ENCODE measurements around the gene FAF1. TPM values are rescaled to one million over a fixed set of nuclear protein-coding genes. Genes with fewer than 3 reads are reported as not detected.
"Not testable (repeated sequence)": the region's sequence is repeated elsewhere in the genome, so short reads cannot be mapped to it uniquely, and the experiment has no call there.

FAF1 gene
- total RNA-seq = 10 to 100 TPM; 64.5 to 73.1 TPM

DNA sequence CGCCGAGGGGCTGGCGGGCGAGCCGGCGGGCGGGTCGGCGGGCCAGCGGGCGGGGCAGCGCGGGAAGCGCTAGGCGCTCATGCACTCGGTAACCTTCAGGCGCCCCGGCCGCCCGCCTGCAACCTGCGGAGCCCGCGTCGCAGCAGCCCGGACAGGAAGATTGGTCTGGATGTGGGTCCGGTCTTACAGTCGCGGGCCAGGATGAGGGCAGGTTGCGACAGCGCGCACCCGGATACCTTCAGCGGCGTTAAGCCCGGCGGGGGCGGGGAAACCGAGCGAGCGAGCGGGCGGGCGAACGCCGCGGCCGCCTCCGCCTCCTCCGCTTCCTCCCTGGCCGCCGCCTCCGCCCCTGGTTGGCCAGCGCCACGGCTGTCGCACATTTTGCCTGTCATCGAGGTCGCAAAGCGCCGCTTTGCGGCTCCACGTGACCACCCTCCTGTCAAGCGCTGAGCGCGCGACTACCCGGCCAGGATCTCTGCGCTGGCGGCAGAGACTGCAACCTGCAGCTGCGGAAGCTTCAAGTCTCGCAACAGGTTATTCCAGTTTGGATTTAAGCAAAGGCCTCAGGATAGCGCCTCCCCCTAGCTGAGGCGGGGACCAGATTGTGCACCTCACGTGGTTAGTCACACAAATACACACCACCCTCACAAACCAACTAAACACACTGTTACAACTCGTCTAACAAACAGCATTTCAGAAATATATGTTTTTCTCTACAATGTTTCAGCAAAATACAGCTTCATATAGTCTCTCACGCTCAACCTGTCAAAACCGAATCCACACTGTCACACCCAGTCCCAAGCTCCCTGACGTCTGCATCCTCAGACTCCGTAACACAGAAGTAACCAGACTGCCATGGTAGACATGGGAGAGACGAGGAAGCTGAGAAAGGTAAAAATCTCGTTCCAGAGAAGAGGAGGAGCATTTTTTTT, at the start of gene FAF1:
TSS of gene FAF1 (minus strand) at position 355 of the 932 bp plus-strand sequence. CDS start 456 bp downstream, outside the sequence.
- ATAC-seq = peak; percentile 91
- intact Hi-C loops (cut with DNase I, micrococcal nuclease) = loop anchor here (1.0 to 2.0 kb wide), 6 partner anchors 8 to 1073 kb away; partner anchors contain the start of genes KTI12 (in 1 of the 2), NRDC (in 1 of the 2) and RNF11 (in 1 of the 2)
- Mint-ChIP-seq H3K36me3 (ENCODE audit: low read depth) (peaks cover 2% of the 10 kb centered on the region), H3K4me3 (peak within 1 kb of the TSS; percentile 80), H3K4me1 (peaks cover 24% of the 10 kb centered on the region), H3K27ac (peak within 1 kb of the TSS; percentile 96), H3K9me3 (ENCODE audit: low read depth) (no peaks in the 10 kb centered on the region), H3K27me3 (no peaks in the 10 kb centered on the region)
- DNase-seq = peak; percentile 98
- ChIA-PET CTCF (interaction anchor here (1.0 to 2.2 kb wide), 10 partner anchors 8 to 169 kb away, joined by 3 to 18 read pairs (median 4); partner anchors contain the start of gene CDKN2C), POLR2A (interaction anchor here (0.6 to 1.5 kb wide), 4 partner anchors 9 to 397 kb away, joined by 3 to 4 read pairs (median 3); partner anchors contain the start of gene CDKN2C)

DNA sequence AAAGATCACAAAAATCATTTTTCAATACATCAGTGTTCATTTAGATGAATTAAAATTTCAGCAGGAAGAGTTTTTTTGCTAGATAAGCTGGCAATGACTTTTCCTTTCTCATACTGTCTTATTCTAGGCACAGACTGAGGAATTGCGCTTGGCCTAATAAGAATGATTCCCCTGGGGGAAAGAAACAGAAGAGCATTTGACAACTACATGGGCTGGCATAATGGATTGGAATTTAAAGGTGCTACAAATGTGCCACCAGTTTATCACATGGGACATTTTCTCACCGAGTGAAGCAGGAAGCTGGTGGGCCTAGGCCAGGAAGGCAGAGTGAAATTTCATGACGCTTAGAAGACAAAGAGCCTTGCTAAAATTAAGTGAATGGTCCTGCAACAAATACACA, 49.3 kb upstream of the FAF1 start:
- Mint-ChIP-seq H3K36me3 (ENCODE audit: low read depth) (no peaks in the 10 kb centered on the region), H3K27me3 (peaks cover 4% of the 10 kb centered on the region), H3K4me3 (no peak overlapping the region), H3K9me3 (ENCODE audit: low read depth) (peaks cover 6% of the 10 kb centered on the region), H3K4me1 (no peaks in the 10 kb centered on the region), H3K27ac (no peak overlapping the region)
- ATAC-seq (no peak), DNase-seq (no peak)
- intact Hi-C loops (cut with DNase I, micrococcal nuclease) = no loop called here
- POLR2A ChIA-PET = no interaction called here
- CTCF ChIA-PET = interaction anchor here (0.6 to 1.1 kb wide), 2 partner anchors 16 to 170 kb away, joined by 3 read pairs; no protein-coding TSS in a partner anchor

DNA sequence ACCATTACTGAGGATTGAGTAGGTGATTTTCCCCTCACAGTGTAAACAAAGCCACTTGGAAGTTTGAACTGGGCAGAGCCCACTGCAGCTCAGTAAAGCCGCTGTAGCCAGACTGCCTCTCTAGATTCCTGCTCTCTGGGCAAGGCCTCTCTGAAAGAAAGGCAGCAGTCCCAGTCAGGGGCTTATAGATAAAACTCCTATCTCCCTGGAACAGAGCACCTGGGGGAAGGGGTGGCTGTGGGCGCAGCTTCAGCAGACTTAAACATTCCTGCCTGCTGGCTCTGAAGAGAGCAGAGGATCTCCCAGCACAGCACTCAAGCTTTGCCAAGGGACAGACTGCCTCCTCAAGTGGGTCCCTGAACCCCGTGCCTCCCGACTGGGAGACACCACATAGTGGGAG, 45.5 kb upstream of the FAF1 start:
- CTCF ChIA-PET; H3K9me3 Mint-ChIP-seq (ENCODE audit: low read depth); DNase-seq; H3K4me3 Mint-ChIP-seq; H3K27me3 Mint-ChIP-seq; POLR2A ChIA-PET; H3K4me1 Mint-ChIP-seq; intact Hi-C loops (cut with DNase I, micrococcal nuclease); ATAC-seq; H3K27ac Mint-ChIP-seq; H3K36me3 Mint-ChIP-seq (ENCODE audit: low read depth): not testable (repeated sequence)

DNA sequence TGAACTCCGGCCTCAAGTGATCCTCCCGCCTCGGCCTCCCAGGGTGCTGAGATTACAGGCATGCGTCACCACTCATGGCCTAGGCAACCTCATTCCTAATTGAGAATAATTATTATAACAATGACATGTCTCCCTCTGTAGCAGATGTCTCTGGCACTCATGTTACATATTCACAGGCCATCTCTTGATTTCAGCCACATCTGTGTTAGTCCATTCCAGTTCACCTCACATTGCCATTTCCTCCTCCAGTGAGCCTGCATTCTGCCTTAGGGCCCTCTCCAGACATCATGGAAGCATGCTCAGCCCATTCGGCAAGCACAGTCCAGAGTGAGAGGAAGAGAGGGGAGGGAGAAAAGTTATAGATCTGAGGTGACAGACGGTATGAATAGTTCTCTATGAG, 42.4 kb upstream of the FAF1 start:
- Mint-ChIP-seq H3K9me3 (ENCODE audit: low read depth) (no peaks in the 10 kb centered on the region), H3K27ac (no peak overlapping the region), H3K4me1 (no peaks in the 10 kb centered on the region), H3K36me3 (ENCODE audit: low read depth) (no peaks in the 10 kb centered on the region), H3K4me3 (no peak overlapping the region), H3K27me3 (no peaks in the 10 kb centered on the region)
- DNase-seq = no peak
- POLR2A ChIA-PET = no interaction called here
- no peak for ATAC-seq
- intact Hi-C loops (cut with DNase I, micrococcal nuclease) = no loop called here
- CTCF ChIA-PET = no interaction called here

DNA sequence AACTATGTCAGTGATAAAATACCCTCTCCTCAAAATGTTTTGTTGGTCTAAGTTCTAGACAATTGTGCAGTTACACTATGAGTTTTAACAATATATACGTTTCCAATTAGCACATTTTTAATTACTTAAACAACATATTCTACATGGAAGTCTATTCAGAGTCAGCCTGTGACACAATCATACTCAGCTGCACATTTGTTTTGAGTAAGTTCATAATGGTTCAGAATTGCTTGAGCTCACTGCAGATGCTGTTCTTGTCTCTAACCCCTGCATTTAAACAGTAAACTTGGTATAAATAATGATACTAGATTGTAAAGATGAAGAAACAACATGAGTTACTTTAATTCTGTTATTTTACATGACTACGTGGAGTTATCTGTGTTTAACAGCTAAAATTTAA, 40.6 kb upstream of the FAF1 start:
- no peaks in the 10 kb centered on the region for H3K27me3 Mint-ChIP-seq
- DNase-seq (no peak), ATAC-seq (no peak)
- intact Hi-C loops (cut with DNase I, micrococcal nuclease) = no loop called here
- CTCF ChIA-PET = interaction anchor here (1.0 kb wide), 1 partner anchor 9 kb away, joined by 3 read pairs; no protein-coding TSS in a partner anchor
- H3K4me1 Mint-ChIP-seq = no peaks in the 10 kb centered on the region
- no peak overlapping the region for H3K4me3 Mint-ChIP-seq
- H3K27ac Mint-ChIP-seq = no peak overlapping the region
- H3K9me3 Mint-ChIP-seq (ENCODE audit: low read depth) = no peaks in the 10 kb centered on the region
- POLR2A ChIA-PET = no interaction called here
- no peaks in the 10 kb centered on the region for H3K36me3 Mint-ChIP-seq (ENCODE audit: low read depth)

DNA sequence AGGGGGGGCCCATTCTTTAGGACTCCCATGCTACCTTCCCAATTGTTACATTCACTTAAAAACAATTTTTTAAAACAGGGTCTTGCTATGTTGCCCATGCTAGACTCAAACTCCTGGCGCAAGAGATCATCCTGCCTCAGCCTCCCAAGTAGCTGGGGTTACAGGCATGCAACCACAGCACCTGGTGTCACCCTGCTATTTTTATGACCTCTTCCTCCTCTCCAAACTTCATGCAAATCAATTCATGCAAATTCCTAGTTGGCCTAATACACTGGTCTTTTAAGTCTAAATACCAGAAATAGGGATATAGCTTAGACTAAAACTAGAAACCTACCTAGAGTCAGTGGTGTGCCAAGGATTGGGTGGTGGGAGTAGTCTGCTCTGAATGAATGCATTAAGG, 40.1 kb upstream of the FAF1 start:
- intact Hi-C loops (cut with DNase I, micrococcal nuclease) = no loop called here
- no peaks in the 10 kb centered on the region for H3K36me3 Mint-ChIP-seq (ENCODE audit: low read depth)
- no peaks in the 10 kb centered on the region for H3K27me3 Mint-ChIP-seq
- no peak overlapping the region for H3K27ac Mint-ChIP-seq
- H3K4me3 Mint-ChIP-seq = no peak overlapping the region
- no peak for DNase-seq
- ChIA-PET CTCF (interaction anchor here (1.0 to 1.1 kb wide), 2 partner anchors 8 to 189 kb away, joined by 3 read pairs; no protein-coding TSS in a partner anchor), POLR2A (no interaction called here)
- ATAC-seq = no peak
- H3K4me1 Mint-ChIP-seq = no peaks in the 10 kb centered on the region
- no peaks in the 10 kb centered on the region for H3K9me3 Mint-ChIP-seq (ENCODE audit: low read depth)

DNA sequence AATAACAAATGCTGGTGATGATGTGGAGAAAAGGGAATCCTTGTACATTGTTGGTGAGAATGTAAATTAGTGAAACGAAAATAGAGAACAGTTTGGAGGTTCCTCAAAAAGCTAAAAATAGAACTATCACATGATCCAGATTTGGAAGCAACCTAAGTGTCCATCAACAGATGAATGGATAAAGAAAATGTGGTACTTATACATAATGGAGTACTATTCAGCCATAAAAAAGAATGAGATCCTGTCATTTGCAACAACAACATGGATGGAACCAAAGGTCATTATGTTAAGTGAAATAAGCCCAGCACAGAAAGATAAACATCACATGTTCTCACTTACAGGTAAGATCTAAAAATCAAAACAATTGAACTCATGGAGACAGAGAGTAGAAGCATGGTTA, 39.3 kb upstream of the FAF1 start:
- ATAC-seq; H3K4me1 Mint-ChIP-seq; POLR2A ChIA-PET; H3K27ac Mint-ChIP-seq; H3K27me3 Mint-ChIP-seq; H3K36me3 Mint-ChIP-seq (ENCODE audit: low read depth); H3K9me3 Mint-ChIP-seq (ENCODE audit: low read depth); intact Hi-C loops (cut with DNase I, micrococcal nuclease); DNase-seq; H3K4me3 Mint-ChIP-seq: not testable (repeated sequence)
- CTCF ChIA-PET = interaction anchor here (0.6 to 1.1 kb wide), 2 partner anchors 13 to 190 kb away, joined by 3 to 4 read pairs; no protein-coding TSS in a partner anchor

DNA sequence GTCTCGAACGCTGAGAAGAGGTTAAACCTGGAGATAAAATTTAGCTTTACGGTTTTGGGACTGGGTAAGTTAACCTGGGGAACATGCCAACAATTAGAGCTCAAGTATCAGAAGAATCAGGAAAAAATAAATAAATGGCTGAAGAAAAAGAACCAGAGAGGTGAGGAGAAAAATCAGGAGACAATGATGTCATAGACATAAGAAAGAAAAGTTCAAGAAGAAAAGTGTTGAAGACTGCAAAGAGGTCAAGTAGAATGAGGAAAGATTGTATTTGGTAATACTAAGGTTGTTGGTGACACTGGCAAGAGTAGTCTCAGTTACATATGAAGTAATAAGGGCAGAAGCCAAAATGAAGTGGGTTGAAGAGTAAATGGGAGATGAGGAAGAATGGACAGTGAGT, 36.0 kb upstream of the FAF1 start:
- Mint-ChIP-seq H3K36me3 (ENCODE audit: low read depth) (no peaks in the 10 kb centered on the region), H3K27me3 (no peaks in the 10 kb centered on the region), H3K4me1 (no peaks in the 10 kb centered on the region), H3K4me3 (no peak overlapping the region), H3K27ac (no peak overlapping the region), H3K9me3 (ENCODE audit: low read depth) (no peaks in the 10 kb centered on the region)
- ATAC-seq = no peak
- intact Hi-C loops (cut with DNase I, micrococcal nuclease) = no loop called here
- ChIA-PET POLR2A (no interaction called here), CTCF (no interaction called here)
- no peak for DNase-seq

DNA sequence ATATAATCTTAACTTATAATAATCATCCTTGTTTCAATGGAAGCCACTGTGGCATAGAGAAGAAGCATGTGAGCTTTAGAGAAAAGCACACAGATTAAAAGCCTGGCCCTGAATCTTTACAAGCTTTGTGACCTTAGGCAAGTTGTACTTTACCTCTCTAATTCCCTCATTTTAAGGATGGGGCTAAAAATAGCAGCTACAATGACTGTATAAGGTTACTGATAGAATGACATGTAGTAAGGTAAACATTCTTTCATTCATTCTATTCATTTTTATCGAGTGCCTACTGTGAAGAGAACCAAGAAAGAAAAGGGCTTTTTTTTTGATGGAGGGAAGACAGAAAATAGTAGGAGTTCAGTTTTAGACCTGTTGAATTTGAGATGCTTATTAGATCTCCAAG, 35.6 kb upstream of the FAF1 start:
- Mint-ChIP-seq H3K4me1 (no peaks in the 10 kb centered on the region), H3K27me3 (no peaks in the 10 kb centered on the region), H3K9me3 (ENCODE audit: low read depth) (no peaks in the 10 kb centered on the region), H3K36me3 (ENCODE audit: low read depth) (no peaks in the 10 kb centered on the region), H3K27ac (no peak overlapping the region), H3K4me3 (no peak overlapping the region)
- ATAC-seq = no peak
- ChIA-PET CTCF (no interaction called here), POLR2A (no interaction called here)
- intact Hi-C loops (cut with DNase I, micrococcal nuclease) = no loop called here
- no peak for DNase-seq

DNA sequence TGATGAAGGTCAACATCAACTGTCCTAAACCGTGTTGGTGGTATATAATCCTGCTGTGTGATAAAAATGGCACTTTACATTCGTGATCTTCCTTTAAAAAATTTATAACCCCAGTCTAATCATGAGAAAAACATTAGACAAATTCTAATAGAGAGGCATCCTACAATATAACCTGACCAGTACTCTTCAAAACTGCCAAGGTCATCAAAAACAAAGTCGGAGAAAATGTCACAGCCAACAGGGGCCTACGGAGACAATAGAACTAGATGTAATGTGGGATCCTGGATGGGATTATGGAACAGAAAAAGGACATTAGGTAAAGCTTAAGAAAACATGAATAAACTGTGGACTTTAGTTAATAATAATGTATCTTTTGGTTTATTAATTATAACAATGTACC, 34.9 kb upstream of the FAF1 start:
- no peak for ATAC-seq
- Mint-ChIP-seq H3K27me3 (no peaks in the 10 kb centered on the region), H3K4me1 (no peaks in the 10 kb centered on the region), H3K36me3 (ENCODE audit: low read depth) (no peaks in the 10 kb centered on the region), H3K27ac (no peak overlapping the region), H3K9me3 (ENCODE audit: low read depth) (no peaks in the 10 kb centered on the region), H3K4me3 (no peak overlapping the region)
- DNase-seq = no peak
- intact Hi-C loops (cut with DNase I, micrococcal nuclease) = no loop called here
- ChIA-PET CTCF (no interaction called here), POLR2A (no interaction called here)

DNA sequence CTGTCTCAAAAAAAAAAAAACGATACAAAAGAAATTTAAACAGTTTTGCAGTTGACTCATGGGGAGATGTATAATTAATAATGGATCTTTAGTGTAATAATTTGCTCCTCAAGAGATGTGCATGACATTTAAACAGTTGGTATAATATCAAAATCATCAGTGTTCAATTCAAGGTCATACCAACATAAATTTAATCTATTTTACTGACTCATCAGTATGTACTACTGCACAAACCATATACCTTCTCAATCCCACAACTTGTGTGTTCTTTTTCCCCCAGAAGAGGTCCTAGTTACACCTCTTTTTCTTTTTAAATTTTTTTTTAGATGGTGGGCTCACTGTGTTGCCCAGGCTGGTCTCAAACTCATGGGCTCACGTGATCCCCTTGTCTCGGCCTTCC, 33.6 kb upstream of the FAF1 start:
- intact Hi-C loops (cut with DNase I, micrococcal nuclease) = no loop called here

More for the DNA sequence above, 33.6 kb upstream of the FAF1 start:
- no peaks in the 10 kb centered on the region for H3K36me3 Mint-ChIP-seq (ENCODE audit: low read depth)
- H3K4me1 Mint-ChIP-seq = no peaks in the 10 kb centered on the region
- H3K4me3 Mint-ChIP-seq = no peak overlapping the region
- no peaks in the 10 kb centered on the region for H3K27me3 Mint-ChIP-seq
- ATAC-seq (no peak), DNase-seq (no peak)
- H3K9me3 Mint-ChIP-seq (ENCODE audit: low read depth) = no peaks in the 10 kb centered on the region
- no peak overlapping the region for H3K27ac Mint-ChIP-seq
- ChIA-PET CTCF (no interaction called here), POLR2A (no interaction called here)
